Measurements from ENCODE around the gene WNT16. TPM values are rescaled to one million over a fixed set of nuclear protein-coding genes. Genes with fewer than 3 reads are reported as not detected.

Gene WNT16
- total RNA-seq, 2 donors from 2014 or later = 0.57 to 0.93 TPM

DNA sequence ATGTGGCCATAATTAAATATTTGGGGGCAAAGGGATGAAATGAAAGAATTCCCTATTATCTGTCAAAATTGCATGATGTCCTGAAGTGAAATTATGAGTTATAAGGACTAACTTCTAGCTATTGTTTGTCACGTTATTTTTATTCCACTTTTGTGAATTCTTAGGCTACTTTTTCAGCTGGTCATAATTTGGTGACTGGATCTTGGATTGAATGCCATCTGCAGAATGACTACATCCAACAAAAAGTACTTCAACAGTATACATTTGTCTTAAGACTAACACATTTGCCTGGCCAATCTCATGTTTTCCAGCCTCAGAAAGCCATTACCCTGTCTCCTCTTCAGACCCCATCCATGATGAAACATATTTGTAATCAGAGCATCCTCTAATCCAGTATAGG is 48.1 kb upstream of the WNT16 start:
- no peak overlapping the region for H3K27ac ChIP-seq (ENCODE audit: low read depth, low read length)
- H3K4me1 Mint-ChIP-seq = peaks cover 10% of the 10 kb centered on the region
- no peaks in the 10 kb centered on the region for H3K4me1 ChIP-seq (ENCODE audit: control insufficient read depth, insufficient read depth, low read length)
- H3K27ac Mint-ChIP-seq = no peak overlapping the region
- H3K36me3 Mint-ChIP-seq (ENCODE audit: low read depth) = peaks cover 4% of the 10 kb centered on the region
- no peak for DNase-seq
- no peak overlapping the region for H3K4me3 ChIP-seq (ENCODE audit: low read length)
- H3K27me3 ChIP-seq (ENCODE audit: control insufficient read depth, insufficient read depth, low read length, poor library complexity, severe bottlenecking) = no peaks in the 10 kb centered on the region
- TF ChIP-seq, protein P1, sequence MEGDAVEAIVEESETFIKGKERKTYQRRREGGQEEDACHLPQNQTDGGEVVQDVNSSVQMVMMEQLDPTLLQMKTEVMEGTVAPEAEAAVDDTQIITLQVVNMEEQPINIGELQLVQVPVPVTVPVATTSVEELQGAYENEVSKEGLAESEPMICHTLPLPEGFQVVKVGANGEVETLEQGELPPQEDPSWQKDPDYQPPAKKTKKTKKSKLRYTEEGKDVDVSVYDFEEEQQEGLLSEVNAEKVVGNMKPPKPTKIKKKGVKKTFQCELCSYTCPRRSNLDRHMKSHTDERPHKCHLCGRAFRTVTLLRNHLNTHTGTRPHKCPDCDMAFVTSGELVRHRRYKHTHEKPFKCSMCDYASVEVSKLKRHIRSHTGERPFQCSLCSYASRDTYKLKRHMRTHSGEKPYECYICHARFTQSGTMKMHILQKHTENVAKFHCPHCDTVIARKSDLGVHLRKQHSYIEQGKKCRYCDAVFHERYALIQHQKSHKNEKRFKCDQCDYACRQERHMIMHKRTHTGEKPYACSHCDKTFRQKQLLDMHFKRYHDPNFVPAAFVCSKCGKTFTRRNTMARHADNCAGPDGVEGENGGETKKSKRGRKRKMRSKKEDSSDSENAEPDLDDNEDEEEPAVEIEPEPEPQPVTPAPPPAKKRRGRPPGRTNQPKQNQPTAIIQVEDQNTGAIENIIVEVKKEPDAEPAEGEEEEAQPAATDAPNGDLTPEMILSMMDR (conservative IDR thresholded peaks at IDR 0.05) = no peak
- WGBS, 2 experiments (ENCODE audit: insufficient coverage in 1 of 2, insufficient read length in 1 of 2) = 88 to 100% methylated on average over 1 of the region's 1 CpG
- H3K27me3 Mint-ChIP-seq (ENCODE audit: insufficient read depth) = no peaks in the 10 kb centered on the region
- H3K9ac ChIP-seq (ENCODE audit: extremely low read depth, low read length, poor library complexity, severe bottlenecking) = no peak overlapping the region
- H3K4me3 Mint-ChIP-seq = no peak overlapping the region
- H3K9me3 Mint-ChIP-seq = peaks cover 23% of the 10 kb centered on the region
- H3K36me3 ChIP-seq (ENCODE audit: control insufficient read depth, insufficient read depth, low read length) = no peaks in the 10 kb centered on the region
- peaks cover 17% of the 10 kb centered on the region for H3K9me3 ChIP-seq (ENCODE audit: control insufficient read depth, low read length)

DNA sequence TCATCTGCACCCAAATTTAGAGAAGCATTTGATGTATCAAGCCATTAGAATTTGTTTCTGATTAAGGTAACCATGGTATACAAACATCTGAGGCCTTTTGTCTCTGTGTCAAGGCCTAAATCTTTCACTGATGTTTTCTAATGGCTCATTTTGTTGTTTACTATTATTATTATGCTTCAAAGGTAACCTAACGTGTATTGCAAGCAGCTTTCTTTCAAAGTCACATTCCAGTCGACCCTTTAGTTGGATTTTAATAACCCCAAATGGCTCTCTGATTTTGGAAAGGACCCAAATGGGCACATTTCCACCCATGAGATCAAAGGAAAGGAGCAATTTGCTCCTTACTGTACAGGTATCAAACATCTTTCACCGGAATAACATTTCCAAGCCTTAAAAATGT is 46.7 kb upstream of the WNT16 start:
- H3K9ac ChIP-seq (ENCODE audit: extremely low read depth, low read length, poor library complexity, severe bottlenecking) = no peak overlapping the region
- no peak overlapping the region for H3K27ac ChIP-seq (ENCODE audit: low read depth, low read length)
- Mint-ChIP-seq H3K4me1 (peaks cover 10% of the 10 kb centered on the region), H3K27ac (no peak overlapping the region), H3K27me3 (ENCODE audit: insufficient read depth) (no peaks in the 10 kb centered on the region), H3K4me3 (no peak overlapping the region), H3K36me3 (ENCODE audit: low read depth) (peaks cover 4% of the 10 kb centered on the region), H3K9me3 (peaks cover 30% of the 10 kb centered on the region)
- H3K4me1 ChIP-seq (ENCODE audit: control insufficient read depth, insufficient read depth, low read length) = no peaks in the 10 kb centered on the region
- no peaks in the 10 kb centered on the region for H3K36me3 ChIP-seq (ENCODE audit: control insufficient read depth, insufficient read depth, low read length)
- H3K27me3 ChIP-seq (ENCODE audit: control insufficient read depth, insufficient read depth, low read length, poor library complexity, severe bottlenecking) = no peaks in the 10 kb centered on the region
- no peak for DNase-seq
- H3K4me3 ChIP-seq (ENCODE audit: low read length) = no peak overlapping the region
- TF ChIP-seq, protein P1 (conservative IDR thresholded peaks at IDR 0.05) = no peak
- H3K9me3 ChIP-seq (ENCODE audit: control insufficient read depth, low read length) = peaks cover 25% of the 10 kb centered on the region
- WGBS, 2 experiments (ENCODE audit: insufficient coverage in 1 of 2, insufficient read length in 1 of 2) = 82 to 90% methylated on average over 1 to 3 of the region's 3 CpGs

DNA sequence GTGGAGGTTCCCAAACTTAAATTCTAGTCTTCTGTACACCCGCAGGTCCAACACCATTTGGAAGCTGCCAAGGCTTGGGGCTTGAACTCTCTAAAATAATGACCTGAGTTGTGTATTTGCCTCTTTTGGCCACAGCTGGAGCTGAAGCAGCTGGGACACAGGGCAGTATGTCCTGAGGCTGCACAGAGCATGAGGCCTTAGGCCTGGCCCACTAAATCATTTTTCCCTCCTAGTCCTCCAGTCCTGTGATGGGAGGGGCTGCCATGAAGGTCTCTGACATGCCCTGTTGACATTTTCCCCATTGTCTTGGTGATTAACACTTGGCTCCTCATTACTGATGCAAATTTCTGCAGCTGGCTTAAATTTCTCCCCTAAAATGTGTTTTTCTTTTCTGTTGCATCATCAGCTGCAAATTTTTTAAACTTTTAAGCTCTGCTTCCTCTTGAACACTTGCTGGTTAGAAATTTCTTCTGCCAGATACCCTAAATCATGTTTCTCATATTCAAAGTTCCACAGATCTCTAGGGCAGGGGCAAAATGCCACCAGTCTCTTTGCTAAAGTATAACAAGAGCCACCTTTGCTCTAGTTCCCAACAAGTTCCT is 43.6 kb upstream of the WNT16 start:
- H3K4me3 Mint-ChIP-seq = no peak overlapping the region
- H3K27ac Mint-ChIP-seq = no peak overlapping the region
- Histone ChIP-seq H3K9ac (ENCODE audit: extremely low read depth, low read length, poor library complexity, severe bottlenecking) (no peak overlapping the region), H3K27me3 (ENCODE audit: control insufficient read depth, insufficient read depth, low read length, poor library complexity, severe bottlenecking) (no peaks in the 10 kb centered on the region), H3K36me3 (ENCODE audit: control insufficient read depth, insufficient read depth, low read length) (no peaks in the 10 kb centered on the region), H3K9me3 (ENCODE audit: control insufficient read depth, low read length) (peaks cover 25% of the 10 kb centered on the region), H3K4me1 (ENCODE audit: control insufficient read depth, insufficient read depth, low read length) (no peaks in the 10 kb centered on the region), H3K4me3 (ENCODE audit: low read length) (no peak overlapping the region), H3K27ac (ENCODE audit: low read depth, low read length) (no peak overlapping the region)
- H3K9me3 Mint-ChIP-seq = peaks cover 35% of the 10 kb centered on the region
- no peaks in the 10 kb centered on the region for H3K4me1 Mint-ChIP-seq
- DNase-seq = no peak
- WGBS, 2 experiments (ENCODE audit: insufficient coverage in 1 of 2, insufficient read length in 1 of 2) = 86 to 98% methylated on average over 1 of the region's 1 CpG
- peaks cover 4% of the 10 kb centered on the region for H3K36me3 Mint-ChIP-seq (ENCODE audit: low read depth)
- no peaks in the 10 kb centered on the region for H3K27me3 Mint-ChIP-seq (ENCODE audit: insufficient read depth)
- TF ChIP-seq, protein P1 (conservative IDR thresholded peaks at IDR 0.05) = no peak

Measured in endodermal cell (in vitro differentiated cells).